ENCODE data around the gene NEK11.

DNA sequence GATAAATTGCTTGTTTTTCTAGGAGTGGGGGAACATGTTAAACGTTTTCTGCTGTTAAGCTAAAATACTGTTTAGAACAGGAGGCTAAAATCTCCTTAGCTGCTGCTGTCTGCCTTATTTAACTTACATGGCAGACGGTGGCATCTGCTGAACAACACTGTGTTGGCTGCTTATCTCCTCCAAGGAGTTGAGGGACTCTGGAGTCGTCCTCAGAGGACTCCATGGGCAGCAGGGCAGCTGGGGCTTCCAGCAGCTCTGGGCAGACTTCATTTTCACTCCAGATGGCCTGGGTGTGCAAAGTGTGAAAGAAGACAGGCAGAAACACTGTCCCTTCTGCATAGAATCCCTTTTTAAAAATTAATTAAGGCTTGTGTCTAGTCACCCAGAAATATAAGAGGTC is 302.0 kb downstream of the NEK11 start:
- no peak for TF ChIP-seq CTCF (conservative IDR thresholded peaks at IDR 0.05)
- TF ChIP-seq EZH2 (IDR thresholded peaks at IDR 0.05; ENCODE audit: low read depth): no peak

All from PC-9 (cell line).